ENCODE data around the gene CHGA.

DNA sequence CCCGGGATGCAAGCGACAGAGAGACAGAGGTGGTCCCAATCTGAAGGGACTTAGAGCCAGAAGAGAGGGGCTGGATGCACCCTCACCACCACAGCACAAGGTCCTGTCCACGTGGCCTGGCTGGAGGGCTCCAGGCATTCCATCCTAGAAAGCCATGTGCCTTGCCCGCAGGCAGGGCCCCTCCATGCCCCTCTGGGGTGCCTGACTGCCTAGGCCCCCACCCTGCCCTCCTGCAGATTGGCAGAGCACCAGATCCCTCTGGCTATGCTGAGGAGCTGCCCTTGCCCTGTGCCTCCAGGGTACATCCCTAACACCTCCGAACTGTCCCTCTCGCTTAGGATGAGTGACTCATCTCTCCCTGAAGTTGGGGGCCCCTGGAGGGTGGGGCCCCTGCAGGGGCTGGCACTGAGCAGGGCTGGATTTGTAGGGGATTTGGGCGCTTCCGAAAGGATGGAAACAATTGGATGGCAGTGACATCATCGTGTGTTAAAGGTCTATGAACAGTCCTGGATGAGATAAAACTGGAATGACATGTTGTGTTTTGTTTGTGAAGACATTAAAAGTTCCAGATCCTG lies 50.9 kb downstream of the CHGA start:
- TF ChIP-seq, protein P1, sequence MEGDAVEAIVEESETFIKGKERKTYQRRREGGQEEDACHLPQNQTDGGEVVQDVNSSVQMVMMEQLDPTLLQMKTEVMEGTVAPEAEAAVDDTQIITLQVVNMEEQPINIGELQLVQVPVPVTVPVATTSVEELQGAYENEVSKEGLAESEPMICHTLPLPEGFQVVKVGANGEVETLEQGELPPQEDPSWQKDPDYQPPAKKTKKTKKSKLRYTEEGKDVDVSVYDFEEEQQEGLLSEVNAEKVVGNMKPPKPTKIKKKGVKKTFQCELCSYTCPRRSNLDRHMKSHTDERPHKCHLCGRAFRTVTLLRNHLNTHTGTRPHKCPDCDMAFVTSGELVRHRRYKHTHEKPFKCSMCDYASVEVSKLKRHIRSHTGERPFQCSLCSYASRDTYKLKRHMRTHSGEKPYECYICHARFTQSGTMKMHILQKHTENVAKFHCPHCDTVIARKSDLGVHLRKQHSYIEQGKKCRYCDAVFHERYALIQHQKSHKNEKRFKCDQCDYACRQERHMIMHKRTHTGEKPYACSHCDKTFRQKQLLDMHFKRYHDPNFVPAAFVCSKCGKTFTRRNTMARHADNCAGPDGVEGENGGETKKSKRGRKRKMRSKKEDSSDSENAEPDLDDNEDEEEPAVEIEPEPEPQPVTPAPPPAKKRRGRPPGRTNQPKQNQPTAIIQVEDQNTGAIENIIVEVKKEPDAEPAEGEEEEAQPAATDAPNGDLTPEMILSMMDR (IDR thresholded peaks at IDR 0.05) = no peak
- TF ChIP-seq POLR2A (IDR thresholded peaks at IDR 0.05) = no peak

Measured in heart left ventricle (tissue), 13 donors.